Endothelial cell of umbilical vein (primary cell): Measurements from ENCODE around the gene LEMD3. TPM values are rescaled to one million over a fixed set of nuclear protein-coding genes. Genes with fewer than 3 reads are reported as not detected.

Source experiments
- BruUV-seq: library from RNA; stranded (reverse); fragments of 400-500 nt; replicated peaks from 2 replicates; lab custom pipeline; 2021; lab: Mats Ljungman, UMichigan
- CTCF ChIA-PET: fragments of 300-600, 350-600 bp; sonication (Branson Sonifier 250); formaldehyde crosslinking; loops from one replicate; lab custom pipeline; 2021; ENCODE audit warnings: antibody characterized with exemption, inconsistent platforms; lab: Charles Lee
- POLR2A ChIA-PET: fragments of 300-600, 350-600 bp; sonication (Branson Sonifier 250); formaldehyde crosslinking; loops from one replicate; lab custom pipeline; 2021; ENCODE audit warnings: antibody characterized with exemption, inconsistent platforms; lab: Charles Lee
- DNase-seq: peaks from one replicate; pipeline ENCODE4 v3.0.0-alpha.2; 2011; ENCODE audit warnings: low read depth, low spot score
- FAIRE-seq: peaks from 2 replicates; lab custom pipeline; 2011; peaks lifted over from hg19 to GRCh38; lab: Jason Lieb, UNC
- H2AFZ ChIP-seq: 2 replicates; pipeline ENCODE4 v1.6.0; 2012; ENCODE audit warnings: low read depth, low read length, control low read depth, inconsistent platforms
- H3K27ac ChIP-seq: 2 replicates; pipeline ENCODE4 v1.5.1; 2011; ENCODE audit warnings: low read depth, mild to moderate bottlenecking, control low read depth, low read length, moderate library complexity; ENCODE audit not compliant: insufficient read depth
- H3K27me3 ChIP-seq, 2 experiments: 2 replicates each; pipeline versions ENCODE4 v1.6.0 to v1.6.1; 2011; ENCODE audit warnings: low read length in 2 of 2, mixed read lengths in 1 of 2; ENCODE audit not compliant: control insufficient read depth in 2 of 2, insufficient read depth in 2 of 2
- H3K36me3 ChIP-seq, 2 experiments: 2 replicates in 1 of 2; 3 replicates in 1 of 2; pipeline ENCODE4 v1.5.1; 2011; ENCODE audit warnings: low read length in 2 of 2, mild to moderate bottlenecking in 1 of 2, moderate library complexity in 1 of 2; ENCODE audit not compliant: control insufficient read depth in 2 of 2, insufficient read depth in 2 of 2; ENCODE audit errors: extremely low read depth in 1 of 2
- H3K4me1 ChIP-seq: 3 replicates; pipeline ENCODE4 v1.5.1; 2011; ENCODE audit warnings: mild to moderate bottlenecking, low read length; ENCODE audit not compliant: control insufficient read depth, insufficient read depth; ENCODE audit errors: extremely low read depth
- H3K4me2 ChIP-seq: 2 replicates; pipeline ENCODE4 v1.6.1; 2011; ENCODE audit warnings: low read length, control low read depth, mixed read lengths; ENCODE audit not compliant: insufficient read depth
- H3K4me3 ChIP-seq, 3 experiments: fragments of 200-600 bp in 1 of 3; sonication (generic), shearing (Covaris generic) in 1 of 3; replicated peaks in 1 of 3; 2 replicates each; pipeline ENCODE4 v1.5.1; 2011 to 2016; ENCODE audit warnings: control low read depth in 3 of 3, low read length in 3 of 3, mild to moderate bottlenecking in 2 of 3, inconsistent platforms in 1 of 3, low read depth in 1 of 3, moderate library complexity in 1 of 3; ENCODE audit not compliant: insufficient read depth in 1 of 3
- H3K79me2 ChIP-seq: 2 replicates; pipeline ENCODE4 v1.6.0; 2012; ENCODE audit warnings: low read length, inconsistent platforms; ENCODE audit not compliant: control insufficient read depth, insufficient read depth
- H3K9ac ChIP-seq: replicated peaks from 2 replicates; pipeline ENCODE3; 2011; ENCODE audit warnings: low read length, control low read depth; ENCODE audit not compliant: insufficient read depth; ENCODE audit errors: extremely low read depth
- H3K9me1 ChIP-seq: replicated peaks from 3 replicates; pipeline ENCODE4 v1.6.0; 2011; ENCODE audit warnings: mild to moderate bottlenecking, low read length; ENCODE audit not compliant: control insufficient read depth, insufficient read depth; ENCODE audit errors: extremely low read depth
- H3K9me3 ChIP-seq: replicated peaks from 2 replicates; pipeline ENCODE4 v1.5.1; 2012; ENCODE audit warnings: low read length, inconsistent platforms; ENCODE audit not compliant: control insufficient read depth, insufficient read depth
- H4K20me1 ChIP-seq: replicated peaks from 2 replicates; pipeline ENCODE3; 2011; ENCODE audit warnings: mild to moderate bottlenecking, low read length; ENCODE audit not compliant: control insufficient read depth, insufficient read depth; ENCODE audit errors: extremely low read depth
- EZH2 ChIP-seq: IDR thresholded peaks from 2 replicates; pipeline ENCODE4 v1.6.1; 2012; ENCODE audit warnings: borderline replicate concordance, low read depth, mild to moderate bottlenecking, moderate library complexity, low read length, inconsistent platforms; ENCODE audit not compliant: severe bottlenecking
- FOS ChIP-seq: IDR thresholded peaks from 2 replicates; pipeline ENCODE4 v1.6.1; 2011; ENCODE audit warnings: mild to moderate bottlenecking, low read length, moderate library complexity, borderline replicate concordance; ENCODE audit not compliant: insufficient read depth
- JUN ChIP-seq: IDR thresholded peaks from 2 replicates; pipeline ENCODE4 v1.6.1; 2011; ENCODE audit warnings: borderline replicate concordance, low read depth; ENCODE audit not compliant: insufficient read length, insufficient read depth
- MYC ChIP-seq: IDR thresholded peaks from one replicate; pipeline ENCODE4 v1.6.1; 2011; ENCODE audit warnings: mild to moderate bottlenecking, low read depth, low read length
- POLR2A ChIP-seq: IDR thresholded peaks from 2 replicates; pipeline ENCODE4 v1.6.1; 2012; ENCODE audit warnings: low read depth, mild to moderate bottlenecking, control low read depth, low read length
- POLR2AphosphoS5 ChIP-seq: IDR thresholded peaks from 2 replicates; pipeline ENCODE4 v1.6.1; 2012; ENCODE audit warnings: low read depth, mild to moderate bottlenecking, control low read depth, low read length, moderate library complexity; ENCODE audit not compliant: insufficient read depth
- dilution Hi-C: fragments of 300-500 bp; cut with MboI; formaldehyde crosslinking; loops from one replicate; pipeline ENCODE4 v1.15.0; 2019; ENCODE audit warnings: low sequenced_read_pairs; ENCODE audit not compliant: extremely low pct_ligation_motif_present
- intact Hi-C: fragments of 100-400 bp; cut with micrococcal nuclease; formaldehyde crosslinking; loops from one replicate; pipeline ENCODE4 v1.10.0; 2022
- polyA plus RNA-seq, 4 experiments: library from polyadenylated mRNA; depleted of rRNA in 3 of 4; stranded (reverse) in 3 of 4; unstranded in 1 of 4; fragments of >200 nt; gene quantifications; 2 replicates each; pipeline versions ENCODE4 v1.2.1 to v1.2.3, GENCODE V29; 2011 to 2012; ENCODE audit warnings: missing spikeins in 1 of 4
- total RNA-seq: library from RNA; stranded (reverse); gene quantifications from 2 replicates; pipeline ENCODE4 v1.2.3, GENCODE V29; 2021
- TF ChIP-seq, protein P1 (sequence below): IDR thresholded peaks from 2 replicates; pipeline ENCODE4 v1.6.1; 2011; ENCODE audit not compliant: insufficient read depth, insufficient read length

LEMD3 gene
- total and polyA plus RNA-seq, 2 donors (not counting 3 experiments of a cell fraction or from before 2014, with no cell fraction given), result 7.4 to 24.2 TPM

DNA sequence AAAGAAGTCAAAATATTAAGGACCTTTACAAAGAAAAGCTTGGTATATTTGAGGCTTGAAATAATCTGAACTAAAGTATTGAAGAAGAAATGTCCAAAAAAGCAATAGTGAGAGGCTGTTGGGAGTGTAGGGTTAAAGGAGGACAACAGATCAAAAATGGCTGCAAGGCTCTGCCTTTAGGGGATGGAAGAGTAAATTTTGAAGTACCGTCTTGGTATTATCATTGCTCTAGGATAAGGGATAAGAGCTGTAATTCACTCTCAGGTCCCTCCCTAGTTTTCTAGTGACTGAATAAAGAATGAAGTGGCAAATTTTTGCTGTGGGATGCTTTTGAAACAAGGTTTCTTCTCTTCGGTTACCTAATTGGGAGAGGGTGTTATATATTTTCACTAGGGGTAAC is 38.7 kb downstream of the LEMD3 start:
- ChIA-PET POLR2A (no interaction called here), CTCF (interaction anchor here (1.9 to 3.4 kb wide), 2 partner anchors 10 to 24 kb away, joined by 6 to 29 read pairs; no protein-coding TSS in a partner anchor)
- peaks cover 49% of the 10 kb centered on the region for H3K79me2 ChIP-seq
- intact Hi-C loops (loop anchor here (1.0 to 2.0 kb wide), 2 partner anchors 15 to 37 kb away; no protein-coding TSS in a partner anchor), dilution Hi-C loops (no loop called here)
- H2AFZ ChIP-seq, result no peak overlapping the region
- H3K36me3 ChIP-seq, result no peaks in the 10 kb centered on the region
- DNase-seq (no peak), FAIRE-seq (no peak)
- no peaks in the 10 kb centered on the region for H3K27me3 ChIP-seq
- no TSS peak for BruUV-seq
- no peak overlapping the region for H3K4me3 ChIP-seq
- H3K9me1 ChIP-seq, result no peaks in the 10 kb centered on the region
- TF ChIP-seq FOS, result no peak
- TF ChIP-seq, protein P1, sequence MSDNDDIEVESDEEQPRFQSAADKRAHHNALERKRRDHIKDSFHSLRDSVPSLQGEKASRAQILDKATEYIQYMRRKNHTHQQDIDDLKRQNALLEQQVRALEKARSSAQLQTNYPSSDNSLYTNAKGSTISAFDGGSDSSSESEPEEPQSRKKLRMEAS, result no peak
- TF ChIP-seq EZH2, result no peak
- no peak for TF ChIP-seq JUN
- TF ChIP-seq MYC, result no peak
- TF ChIP-seq POLR2AphosphoS5, result no peak
- TF ChIP-seq POLR2A, result no peak
- no peak overlapping the region for H3K4me2 ChIP-seq
- H3K4me1 ChIP-seq, result peaks cover 17% of the 10 kb centered on the region
- no peaks in the 10 kb centered on the region for H3K9me3 ChIP-seq
- H3K27ac ChIP-seq, result no peak overlapping the region
- H4K20me1 ChIP-seq, result peaks cover 1% of the 10 kb centered on the region
- no peak overlapping the region for H3K9ac ChIP-seq
